NB4 (cell line): Measurements from ENCODE around the gene RPN1.

ENCODE experiments used
- MYC ChIP-seq: IDR thresholded peaks from 2 replicates; pipeline ENCODE4 v1.6.1; 2011; ENCODE audit warnings: low read depth, low read length
- POLR2A ChIP-seq: IDR thresholded peaks from 2 replicates; pipeline ENCODE4 v1.6.1; 2011; ENCODE audit warnings: mild to moderate bottlenecking; ENCODE audit not compliant: insufficient read length; ENCODE audit errors: extremely low read depth
- TF ChIP-seq, protein P1 (sequence below): IDR thresholded peaks from one replicate; pipeline ENCODE4 v1.5.1; 2012; ENCODE audit warnings: low read depth, low read length
- TF ChIP-seq, protein P2 (sequence below): IDR thresholded peaks from 2 replicates; pipeline ENCODE4 v1.6.1; 2011; ENCODE audit warnings: low read depth, low read length

DNA sequence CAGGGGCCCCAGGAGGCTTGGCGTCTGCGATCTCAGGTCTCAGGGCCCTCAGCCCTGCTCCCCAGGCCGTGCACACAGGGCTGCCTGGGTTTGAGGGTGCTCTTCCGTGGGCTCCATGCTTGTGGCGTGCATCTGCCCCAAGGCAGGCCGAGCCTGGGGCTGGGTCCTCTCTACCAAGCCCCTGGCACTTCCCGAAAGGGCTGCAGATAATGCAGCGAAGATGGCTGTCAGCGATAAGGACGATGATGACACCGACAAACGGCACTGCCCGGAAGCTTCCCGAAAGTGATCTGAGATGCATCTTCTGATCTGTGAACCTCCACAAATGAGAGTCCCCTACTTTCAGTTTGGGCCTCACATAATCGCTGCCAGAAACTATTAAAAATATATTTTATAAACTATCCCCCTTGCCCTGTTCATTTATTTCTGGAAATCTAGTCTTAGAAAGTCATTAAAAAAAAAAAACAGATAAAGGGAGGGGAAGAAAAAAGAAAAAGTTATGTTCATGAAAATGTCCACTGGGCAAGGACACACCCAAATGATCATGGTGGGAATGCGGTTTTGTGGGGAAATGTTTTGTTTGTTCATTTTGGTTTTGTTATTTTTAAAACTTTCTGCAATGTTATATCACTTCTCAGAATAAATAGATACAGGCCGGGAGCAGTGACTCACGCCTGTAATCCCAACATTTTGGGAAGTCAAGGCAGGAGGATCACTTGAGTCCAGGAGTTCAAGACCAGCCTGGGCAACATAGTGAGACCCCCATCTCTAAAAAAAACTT, 51.5 kb downstream of the RPN1 start:
- TF ChIP-seq, protein P1, sequence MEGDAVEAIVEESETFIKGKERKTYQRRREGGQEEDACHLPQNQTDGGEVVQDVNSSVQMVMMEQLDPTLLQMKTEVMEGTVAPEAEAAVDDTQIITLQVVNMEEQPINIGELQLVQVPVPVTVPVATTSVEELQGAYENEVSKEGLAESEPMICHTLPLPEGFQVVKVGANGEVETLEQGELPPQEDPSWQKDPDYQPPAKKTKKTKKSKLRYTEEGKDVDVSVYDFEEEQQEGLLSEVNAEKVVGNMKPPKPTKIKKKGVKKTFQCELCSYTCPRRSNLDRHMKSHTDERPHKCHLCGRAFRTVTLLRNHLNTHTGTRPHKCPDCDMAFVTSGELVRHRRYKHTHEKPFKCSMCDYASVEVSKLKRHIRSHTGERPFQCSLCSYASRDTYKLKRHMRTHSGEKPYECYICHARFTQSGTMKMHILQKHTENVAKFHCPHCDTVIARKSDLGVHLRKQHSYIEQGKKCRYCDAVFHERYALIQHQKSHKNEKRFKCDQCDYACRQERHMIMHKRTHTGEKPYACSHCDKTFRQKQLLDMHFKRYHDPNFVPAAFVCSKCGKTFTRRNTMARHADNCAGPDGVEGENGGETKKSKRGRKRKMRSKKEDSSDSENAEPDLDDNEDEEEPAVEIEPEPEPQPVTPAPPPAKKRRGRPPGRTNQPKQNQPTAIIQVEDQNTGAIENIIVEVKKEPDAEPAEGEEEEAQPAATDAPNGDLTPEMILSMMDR, result no peak
- no peak for TF ChIP-seq POLR2A
- no peak for TF ChIP-seq MYC
- TF ChIP-seq, protein P2, sequence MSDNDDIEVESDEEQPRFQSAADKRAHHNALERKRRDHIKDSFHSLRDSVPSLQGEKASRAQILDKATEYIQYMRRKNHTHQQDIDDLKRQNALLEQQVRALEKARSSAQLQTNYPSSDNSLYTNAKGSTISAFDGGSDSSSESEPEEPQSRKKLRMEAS, result no peak
